Mesothelial cell of epicardium (in vitro differentiated cells): Measurements from ENCODE around the gene CAMKK1. TPM values are rescaled to one million over a fixed set of nuclear protein-coding genes. Genes with fewer than 3 reads are reported as not detected.

Experiments
- DNase-seq, 2 experiments: peaks; one replicate each; pipeline ENCODE4 v3.0.0; 2021; ENCODE audit warnings: low spot score in 2 of 2; ENCODE audit not compliant: unreplicated experiment in 2 of 2
- H3K27ac Mint-ChIP-seq: 2 replicates; pipeline ENCODE4 v1.8.0; 2021; ENCODE audit warnings: mixed read lengths
- H3K27me3 Mint-ChIP-seq: 2 replicates; pipeline ENCODE4 v1.8.0; 2021; ENCODE audit warnings: low read depth, mixed read lengths
- H3K36me3 Mint-ChIP-seq: 2 replicates; pipeline ENCODE4 v1.8.0; 2021; ENCODE audit warnings: mixed read lengths
- H3K4me1 Mint-ChIP-seq: 2 replicates; pipeline ENCODE4 v1.8.0; 2021; ENCODE audit warnings: mixed read lengths
- H3K4me3 Mint-ChIP-seq: 2 replicates; pipeline ENCODE4 v1.8.0; 2021; ENCODE audit warnings: mild to moderate bottlenecking, moderate library complexity, mixed read lengths
- H3K9me3 Mint-ChIP-seq: 2 replicates; pipeline ENCODE4 v1.8.0; 2021; ENCODE audit warnings: mixed read lengths
- total RNA-seq: library from RNA; stranded (reverse); gene quantifications from 3 replicates; pipeline ENCODE4 v1.2.1, GENCODE V29; 2021
- TF ChIP-seq, protein P1 (sequence below): fragments of 200-600 bp; sonication (generic); IDR thresholded peaks from one replicate; pipeline ENCODE4 v1.5.0; 2021; ENCODE audit warnings: antibody characterized with exemption; ENCODE audit not compliant: unreplicated experiment

Gene CAMKK1
- total RNA-seq, 1 donor from 2014 or later = 4.3 TPM

DNA sequence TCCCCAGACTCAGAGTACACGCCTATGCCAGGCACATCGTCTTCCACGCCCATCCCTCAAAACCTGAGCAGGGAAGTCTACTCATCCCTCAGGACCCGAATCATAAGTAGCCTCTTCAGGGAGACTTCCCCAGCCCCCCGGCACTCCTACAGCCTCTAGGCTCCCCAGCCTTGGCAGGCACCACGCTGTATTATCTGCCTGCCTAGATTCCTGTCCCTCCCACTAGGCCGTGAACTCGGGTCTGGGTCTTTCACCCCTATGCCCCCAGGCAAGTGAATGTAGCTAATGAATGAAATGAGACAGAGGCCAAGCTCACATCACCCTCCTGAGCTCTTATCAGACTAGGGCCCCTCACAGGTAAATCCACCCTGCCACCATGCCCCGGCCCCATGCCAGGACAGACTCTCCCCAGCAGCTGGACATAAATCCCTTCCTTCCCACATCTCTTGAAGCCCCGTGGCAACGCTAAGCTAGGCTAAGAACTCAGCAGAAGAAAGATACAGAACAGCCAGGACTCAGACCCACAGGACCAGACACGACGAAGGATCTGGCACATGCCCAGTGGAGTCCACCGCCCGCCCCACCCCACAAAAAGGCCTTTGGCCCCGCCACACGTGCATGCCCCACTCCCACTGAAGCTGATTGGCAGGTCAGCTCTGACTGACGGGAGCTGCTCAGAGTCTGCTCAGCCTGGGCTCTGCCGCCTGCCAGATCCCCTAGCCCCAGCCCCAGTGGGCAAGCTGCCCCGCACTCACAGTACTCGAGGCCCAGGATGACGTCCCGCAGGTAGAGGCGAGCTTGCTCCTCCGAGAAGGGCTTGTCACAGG is 13.0 kb downstream of the CAMKK1 start:
- no peak for DNase-seq
- no peak overlapping the region for H3K4me3 Mint-ChIP-seq
- H3K27ac Mint-ChIP-seq = peak overlapping the region; percentile 72
- TF ChIP-seq, protein P1, sequence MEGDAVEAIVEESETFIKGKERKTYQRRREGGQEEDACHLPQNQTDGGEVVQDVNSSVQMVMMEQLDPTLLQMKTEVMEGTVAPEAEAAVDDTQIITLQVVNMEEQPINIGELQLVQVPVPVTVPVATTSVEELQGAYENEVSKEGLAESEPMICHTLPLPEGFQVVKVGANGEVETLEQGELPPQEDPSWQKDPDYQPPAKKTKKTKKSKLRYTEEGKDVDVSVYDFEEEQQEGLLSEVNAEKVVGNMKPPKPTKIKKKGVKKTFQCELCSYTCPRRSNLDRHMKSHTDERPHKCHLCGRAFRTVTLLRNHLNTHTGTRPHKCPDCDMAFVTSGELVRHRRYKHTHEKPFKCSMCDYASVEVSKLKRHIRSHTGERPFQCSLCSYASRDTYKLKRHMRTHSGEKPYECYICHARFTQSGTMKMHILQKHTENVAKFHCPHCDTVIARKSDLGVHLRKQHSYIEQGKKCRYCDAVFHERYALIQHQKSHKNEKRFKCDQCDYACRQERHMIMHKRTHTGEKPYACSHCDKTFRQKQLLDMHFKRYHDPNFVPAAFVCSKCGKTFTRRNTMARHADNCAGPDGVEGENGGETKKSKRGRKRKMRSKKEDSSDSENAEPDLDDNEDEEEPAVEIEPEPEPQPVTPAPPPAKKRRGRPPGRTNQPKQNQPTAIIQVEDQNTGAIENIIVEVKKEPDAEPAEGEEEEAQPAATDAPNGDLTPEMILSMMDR = no peak
- H3K27me3 Mint-ChIP-seq = no peaks in the 10 kb centered on the region
- no peaks in the 10 kb centered on the region for H3K9me3 Mint-ChIP-seq
- peaks cover 8% of the 10 kb centered on the region for H3K36me3 Mint-ChIP-seq
- peaks cover 10% of the 10 kb centered on the region for H3K4me1 Mint-ChIP-seq

DNA sequence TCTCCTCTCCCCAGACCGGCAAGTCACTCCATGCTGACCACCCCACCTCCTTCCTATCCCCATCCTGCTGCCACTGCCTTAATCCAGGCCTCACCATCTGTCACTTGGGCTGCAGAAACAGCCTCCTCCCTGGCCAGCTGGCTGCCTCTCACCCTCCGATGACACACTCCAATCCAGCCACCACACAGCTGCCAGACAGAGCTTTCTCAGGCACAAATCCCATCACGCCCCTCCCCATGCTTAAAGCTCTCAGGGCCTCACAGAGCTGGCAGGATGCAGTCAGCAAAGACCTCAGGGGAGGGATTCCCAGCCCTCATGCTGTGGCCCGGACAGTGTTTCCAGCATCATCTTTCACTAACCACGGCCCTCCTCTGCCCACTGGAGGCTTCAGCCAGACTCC is 13.7 kb downstream of the CAMKK1 start:
- Mint-ChIP-seq H3K27me3 (no peaks in the 10 kb centered on the region), H3K27ac (peak overlapping the region; percentile 6), H3K36me3 (peaks cover 8% of the 10 kb centered on the region), H3K4me3 (no peak overlapping the region), H3K4me1 (peaks cover 10% of the 10 kb centered on the region), H3K9me3 (no peaks in the 10 kb centered on the region)
- DNase-seq = no peak
- TF ChIP-seq, protein P1 = no peak

DNA sequence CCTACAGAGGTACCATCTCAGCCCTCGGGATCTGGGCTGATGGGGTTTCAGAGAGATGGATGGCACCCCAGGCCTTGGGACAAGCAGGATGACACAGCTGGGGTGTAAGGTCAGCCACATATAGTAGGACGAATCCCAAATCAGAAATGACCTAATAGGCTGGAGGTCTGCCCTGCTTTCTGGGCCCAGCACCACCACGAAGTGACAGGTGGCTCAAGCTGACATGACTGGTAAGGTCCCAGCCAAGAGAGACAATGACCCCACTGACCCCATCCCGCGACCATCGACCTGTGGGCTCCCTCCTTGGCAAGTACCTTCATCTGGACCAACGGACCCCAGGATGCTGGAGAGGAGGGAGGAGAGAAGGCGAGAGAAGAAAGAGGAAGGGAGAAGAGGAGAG is 15.6 kb downstream of the CAMKK1 start:
- no peak for DNase-seq
- Mint-ChIP-seq H3K36me3 (peaks cover 13% of the 10 kb centered on the region), H3K27ac (no peak overlapping the region), H3K4me1 (peaks cover 10% of the 10 kb centered on the region), H3K9me3 (no peaks in the 10 kb centered on the region), H3K27me3 (no peaks in the 10 kb centered on the region), H3K4me3 (no peak overlapping the region)
- TF ChIP-seq, protein P1 = no peak

GRCh38 chr17:3875317-3875716 is 17.5 kb downstream of the CAMKK1 start:
- H3K27ac Mint-ChIP-seq = no peak overlapping the region
- H3K4me1 Mint-ChIP-seq = peaks cover 12% of the 10 kb centered on the region
- peaks cover 18% of the 10 kb centered on the region for H3K36me3 Mint-ChIP-seq
- no peak overlapping the region for H3K4me3 Mint-ChIP-seq
- H3K9me3 Mint-ChIP-seq = no peaks in the 10 kb centered on the region
- H3K27me3 Mint-ChIP-seq = no peaks in the 10 kb centered on the region
- no peak for DNase-seq
- TF ChIP-seq, protein P1 = no peak

GRCh38 chr17:3873862-3874261 is 19.0 kb downstream of the CAMKK1 start:
- Mint-ChIP-seq H3K27me3 (no peaks in the 10 kb centered on the region), H3K4me3 (no peak overlapping the region), H3K9me3 (no peaks in the 10 kb centered on the region), H3K27ac (no peak overlapping the region), H3K36me3 (peaks cover 20% of the 10 kb centered on the region), H3K4me1 (peaks cover 2% of the 10 kb centered on the region)
- no peak for DNase-seq
- TF ChIP-seq, protein P1 = no peak
